ENCODE results near the gene XPO5. TPM values are rescaled to one million over a fixed set of nuclear protein-coding genes. Genes with fewer than 3 reads are reported as not detected.

Gene XPO5
- total RNA-seq, 2 donors from 2014 or later = 67.3 to 109 TPM

DNA sequence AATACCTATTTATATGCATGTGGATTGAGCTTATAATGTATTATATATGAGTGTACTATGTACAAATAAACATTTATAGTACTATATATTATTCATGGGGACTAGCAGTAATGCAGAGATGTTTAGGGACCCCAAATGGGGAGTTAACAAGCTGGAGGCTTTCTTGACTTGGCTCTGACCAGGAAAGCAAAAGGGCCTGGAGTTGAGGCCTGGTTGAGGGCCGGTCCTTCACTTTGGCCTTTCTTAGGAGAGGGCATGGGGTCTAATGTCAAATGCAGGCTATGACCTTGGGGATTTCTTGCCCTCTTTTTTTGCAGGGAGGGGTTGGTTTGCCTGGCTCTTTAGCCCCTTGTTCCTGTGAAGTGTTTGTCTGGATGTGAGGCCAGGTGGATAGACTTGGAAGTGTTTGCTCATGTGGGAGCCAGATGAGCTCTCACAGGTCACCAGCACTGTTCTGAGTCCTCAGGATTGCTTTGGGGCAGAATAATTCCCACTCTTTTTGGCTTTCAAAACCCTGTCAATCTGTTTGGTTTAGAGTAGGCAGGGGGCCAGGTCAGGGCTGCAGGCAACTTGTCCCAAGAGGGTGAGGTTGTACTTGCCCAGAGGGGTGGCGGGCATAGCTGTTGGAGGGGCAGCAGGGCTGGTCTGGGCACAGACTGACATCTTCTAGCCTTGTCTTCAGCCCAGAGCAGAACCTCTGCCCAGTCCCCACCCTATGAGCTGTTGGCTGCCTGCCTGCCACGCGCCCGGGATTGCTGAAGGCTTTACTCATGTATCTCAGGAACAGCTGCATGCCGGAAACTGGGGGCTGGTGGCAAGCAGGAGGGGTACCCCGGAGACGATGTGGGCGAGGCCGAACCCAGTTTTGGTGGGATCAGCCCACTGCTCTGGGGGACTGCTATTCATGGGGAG is 83.8 kb downstream of the XPO5 start:
- Mint-ChIP-seq H3K27me3 (no peaks in the 10 kb centered on the region), H3K27ac (peak overlapping the region; percentile 56), H3K36me3 (ENCODE audit: low read depth) (peaks cover 13% of the 10 kb centered on the region), H3K4me3 (no peak overlapping the region), H3K9me3 (no peaks in the 10 kb centered on the region), H3K4me1 (peaks cover 20% of the 10 kb centered on the region)
- no peak for ATAC-seq (replicated peaks)

DNA sequence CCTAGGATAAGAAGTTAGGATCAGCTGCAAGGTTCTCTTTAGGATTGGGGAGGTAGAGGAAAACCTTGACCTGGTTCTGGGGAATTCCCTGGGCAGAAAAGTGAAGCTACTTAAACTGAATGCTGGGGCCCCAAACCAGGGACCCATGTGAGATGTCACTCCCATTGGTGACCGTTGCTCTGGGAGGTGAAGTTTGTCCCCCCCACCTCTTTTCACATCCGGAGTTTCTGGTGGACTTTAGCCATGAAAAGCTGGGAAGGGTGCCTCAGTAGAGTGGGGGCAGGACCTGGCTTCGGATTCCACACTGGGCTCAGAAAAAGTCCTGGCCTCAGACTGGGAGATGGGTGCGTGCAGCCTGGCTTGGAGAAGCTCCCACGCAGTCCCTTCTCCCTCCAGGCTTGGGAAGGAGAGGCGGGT is 85.3 kb downstream of the XPO5 start:
- H3K9me3 Mint-ChIP-seq = no peaks in the 10 kb centered on the region
- no peak overlapping the region for H3K4me3 Mint-ChIP-seq
- peaks cover 20% of the 10 kb centered on the region for H3K36me3 Mint-ChIP-seq (ENCODE audit: low read depth)
- no peak overlapping the region for H3K27ac Mint-ChIP-seq
- H3K4me1 Mint-ChIP-seq = peaks cover 23% of the 10 kb centered on the region
- H3K27me3 Mint-ChIP-seq = no peaks in the 10 kb centered on the region
- no peak for ATAC-seq (replicated peaks)

DNA sequence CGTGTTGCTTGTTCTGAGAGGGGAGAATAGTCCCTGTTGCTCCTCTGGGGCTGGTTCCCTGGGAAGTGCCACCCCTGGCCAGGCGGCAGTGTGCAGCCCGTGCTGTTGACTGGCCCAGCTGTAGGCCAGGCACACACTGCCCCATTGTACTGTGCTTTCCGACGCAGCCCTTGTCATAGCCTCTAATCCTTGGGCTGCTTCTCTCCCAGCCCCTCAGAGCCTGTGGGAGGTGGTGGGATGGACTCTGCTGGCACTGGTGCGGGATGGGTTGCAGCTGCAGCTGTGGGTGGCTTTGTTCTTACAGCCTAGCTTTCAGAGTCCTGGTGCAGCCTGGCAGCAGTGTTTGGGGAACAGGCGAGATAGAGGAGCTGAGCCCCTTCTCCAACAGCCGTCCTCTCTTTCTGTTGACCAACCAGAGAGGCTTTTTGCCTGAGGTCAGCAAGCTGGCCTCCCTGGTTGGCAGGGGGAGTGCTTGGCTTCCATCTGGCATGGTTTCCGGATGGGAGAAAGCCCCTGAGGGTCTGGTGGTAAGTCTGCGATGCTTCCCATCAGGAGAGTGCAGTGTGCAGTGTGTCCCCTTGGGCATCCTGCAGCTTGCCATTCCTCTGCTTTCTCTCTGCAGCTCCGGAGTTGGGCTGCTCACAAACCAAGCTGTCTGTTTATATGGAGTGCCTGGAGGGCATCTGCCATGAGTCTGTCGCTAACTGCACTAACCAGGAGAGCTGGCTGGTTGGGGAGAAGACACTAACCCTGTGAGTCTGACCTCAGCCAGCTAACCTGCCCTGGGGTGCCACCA is 86.4 kb downstream of the XPO5 start:
- Mint-ChIP-seq H3K9me3 (no peaks in the 10 kb centered on the region), H3K27me3 (no peaks in the 10 kb centered on the region), H3K36me3 (ENCODE audit: low read depth) (peaks cover 20% of the 10 kb centered on the region), H3K4me3 (no peak overlapping the region), H3K27ac (peak overlapping the region; percentile 62), H3K4me1 (peaks cover 18% of the 10 kb centered on the region)
- no peak for ATAC-seq (replicated peaks)

DNA sequence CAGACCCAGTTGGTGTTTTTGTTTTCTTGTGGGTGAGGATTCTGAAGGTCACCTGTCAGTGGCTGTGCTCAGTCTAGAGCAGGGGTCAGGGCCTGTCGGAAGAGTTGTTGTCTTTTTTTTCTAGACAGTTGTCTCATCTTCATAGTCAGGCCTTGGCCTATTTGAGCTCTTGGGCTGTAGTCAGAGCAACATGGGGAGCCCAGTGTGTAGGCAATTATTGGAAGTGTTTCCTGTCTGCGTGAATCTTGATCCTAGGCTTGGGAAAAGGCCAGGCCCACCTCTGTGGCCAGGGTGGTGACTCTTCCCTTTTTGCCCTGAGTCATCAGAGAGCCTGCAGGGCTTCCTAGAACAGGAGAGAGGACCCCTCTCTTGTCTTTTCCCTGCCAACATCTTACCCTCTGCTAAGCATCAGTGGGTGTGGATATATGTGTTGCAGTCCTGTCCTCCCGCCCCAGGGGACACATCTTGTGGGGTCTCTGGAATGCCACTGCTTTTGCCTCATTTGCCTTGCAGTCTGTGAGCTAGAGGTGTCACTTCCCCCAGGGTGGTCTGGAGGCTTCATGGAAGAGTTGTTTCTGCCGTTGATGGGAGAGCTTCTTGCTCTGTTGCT is 87.1 kb downstream of the XPO5 start:
- peaks cover 13% of the 10 kb centered on the region for H3K4me1 Mint-ChIP-seq
- H3K27me3 Mint-ChIP-seq = no peaks in the 10 kb centered on the region
- ATAC-seq (replicated peaks) = no peak
- H3K36me3 Mint-ChIP-seq (ENCODE audit: low read depth) = peaks cover 20% of the 10 kb centered on the region
- peak overlapping the region; percentile 62 for H3K27ac Mint-ChIP-seq
- H3K9me3 Mint-ChIP-seq = no peaks in the 10 kb centered on the region
- no peak overlapping the region for H3K4me3 Mint-ChIP-seq

DNA sequence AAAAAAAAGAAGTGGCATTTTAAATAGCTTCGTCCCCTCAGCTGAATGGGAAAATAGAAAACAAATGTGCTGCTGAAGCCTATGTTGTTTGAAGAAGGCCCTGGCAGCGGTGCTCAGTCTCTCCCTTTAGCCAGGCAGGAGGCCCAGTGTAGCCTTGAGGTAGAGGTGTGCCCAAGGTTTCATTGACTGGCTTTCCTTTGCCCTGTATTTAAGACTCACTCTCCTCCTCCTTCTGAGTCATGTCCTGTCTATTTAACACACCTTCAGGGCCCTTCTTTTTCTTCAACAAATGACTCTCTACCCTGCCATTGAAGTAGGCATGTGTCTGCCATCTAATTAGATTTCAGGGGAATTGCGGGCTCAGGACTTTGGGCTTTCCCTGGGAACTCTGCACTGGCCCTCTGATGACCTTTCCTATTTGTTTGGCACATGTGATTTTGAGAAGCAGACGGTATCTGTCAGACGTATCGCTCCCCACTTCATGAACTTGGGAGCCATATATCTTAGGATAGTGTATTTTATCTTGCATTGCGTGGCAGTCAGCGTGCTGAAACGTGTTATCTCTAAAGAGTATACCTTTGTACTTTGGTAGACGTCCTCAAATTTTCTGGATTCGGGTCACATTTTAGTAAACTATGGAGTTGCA is 94.1 kb downstream of the XPO5 start:
- H3K36me3 Mint-ChIP-seq (ENCODE audit: low read depth) = peaks cover 34% of the 10 kb centered on the region
- no peak overlapping the region for H3K4me3 Mint-ChIP-seq
- ATAC-seq (replicated peaks) = no peak
- peak overlapping the region; percentile 62 for H3K27ac Mint-ChIP-seq
- H3K9me3 Mint-ChIP-seq = no peaks in the 10 kb centered on the region
- peaks cover 38% of the 10 kb centered on the region for H3K4me1 Mint-ChIP-seq
- no peaks in the 10 kb centered on the region for H3K27me3 Mint-ChIP-seq

DNA sequence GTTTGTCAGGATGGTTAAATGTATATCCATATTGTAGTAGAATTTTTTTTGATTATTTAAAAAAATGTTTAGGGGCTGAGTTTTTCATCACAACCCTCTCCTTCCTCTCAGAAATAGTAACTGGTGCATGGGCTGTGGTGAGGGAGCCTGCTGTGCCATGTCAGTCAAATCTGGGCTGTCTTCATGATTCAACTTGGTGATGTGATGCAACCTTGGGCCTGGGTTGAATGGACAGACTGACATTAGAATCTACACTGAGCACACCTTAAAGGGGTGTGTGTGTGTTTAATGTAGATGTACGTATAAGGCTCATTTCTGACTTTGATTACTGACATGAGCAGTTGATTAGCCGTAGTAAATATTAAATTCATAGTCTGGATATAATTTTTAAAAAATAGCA is 94.8 kb downstream of the XPO5 start:
- H3K36me3 Mint-ChIP-seq (ENCODE audit: low read depth) = peaks cover 29% of the 10 kb centered on the region
- no peaks in the 10 kb centered on the region for H3K9me3 Mint-ChIP-seq
- no peak overlapping the region for H3K4me3 Mint-ChIP-seq
- no peaks in the 10 kb centered on the region for H3K27me3 Mint-ChIP-seq
- peaks cover 38% of the 10 kb centered on the region for H3K4me1 Mint-ChIP-seq
- ATAC-seq (replicated peaks) = no peak
- no peak overlapping the region for H3K27ac Mint-ChIP-seq

GRCh38 chr6:43478008-43478372 is 97.8 kb downstream of the XPO5 start:
- H3K27me3 Mint-ChIP-seq = no peaks in the 10 kb centered on the region
- no peaks in the 10 kb centered on the region for H3K9me3 Mint-ChIP-seq
- H3K4me3 Mint-ChIP-seq = peak overlapping the region; percentile 89
- H3K36me3 Mint-ChIP-seq (ENCODE audit: low read depth) = peaks cover 29% of the 10 kb centered on the region
- peaks cover 33% of the 10 kb centered on the region for H3K4me1 Mint-ChIP-seq
- peak overlapping the region; percentile 95 for H3K27ac Mint-ChIP-seq
- no peak for ATAC-seq (replicated peaks)

DNA sequence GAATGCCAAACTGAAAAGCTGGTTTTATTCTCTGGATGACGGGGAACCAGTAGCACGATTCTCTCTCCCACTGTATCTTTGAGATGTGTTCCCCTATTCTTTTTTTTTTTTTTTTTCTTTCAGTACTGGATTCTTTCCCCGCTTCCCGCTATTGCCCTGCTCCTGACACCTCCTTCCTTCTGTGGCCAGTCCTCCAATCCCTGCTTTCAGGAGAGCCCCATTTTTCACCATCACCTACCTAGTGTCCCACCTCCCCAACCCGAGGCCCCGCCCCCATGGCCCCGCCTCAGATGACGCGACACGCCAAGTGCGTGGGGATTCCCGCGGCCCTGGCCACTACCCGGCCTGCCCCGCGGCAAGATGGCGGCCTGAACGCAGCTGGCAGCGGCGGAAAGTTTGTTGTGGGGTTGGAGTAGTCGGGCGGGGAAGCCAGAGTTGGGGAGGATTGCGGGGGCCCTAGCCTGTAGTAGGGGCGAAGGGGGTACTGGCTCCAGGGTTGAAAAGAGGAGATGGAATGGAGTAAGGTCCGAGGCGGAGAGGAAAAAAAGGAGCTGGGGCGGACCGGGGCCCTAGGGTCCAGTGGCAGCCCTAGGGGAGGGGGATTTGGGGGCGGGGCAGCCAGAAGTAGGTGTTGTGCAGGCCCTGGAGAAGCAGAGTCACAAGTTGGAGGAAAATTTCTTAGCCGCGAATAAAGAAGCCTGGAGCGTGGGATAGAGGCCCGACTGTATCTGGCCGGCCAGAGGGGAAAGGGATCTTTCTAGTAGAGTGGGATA is 98.4 kb downstream of the XPO5 start, which contains the start of gene TJAP1:
TJAP1 (plus strand) TSS at position 336 of the 773 bp plus-strand sequence. CDS start 21,432 bp downstream, outside the sequence.
- peaks cover 29% of the 10 kb centered on the region for H3K36me3 Mint-ChIP-seq (ENCODE audit: low read depth)
- H3K4me3 Mint-ChIP-seq = peak within 1 kb of the TSS; percentile 89
- peak within 1 kb of the TSS; percentile 95 for H3K27ac Mint-ChIP-seq
- H3K27me3 Mint-ChIP-seq = no peaks in the 10 kb centered on the region
- ATAC-seq (replicated peaks) = peak; percentile 100
- no peaks in the 10 kb centered on the region for H3K9me3 Mint-ChIP-seq
- H3K4me1 Mint-ChIP-seq = peaks cover 31% of the 10 kb centered on the region

GRCh38 chr6:43476746-43477145 is 99.1 kb downstream of the XPO5 start:
- Mint-ChIP-seq H3K4me1 (peaks cover 24% of the 10 kb centered on the region), H3K27me3 (no peaks in the 10 kb centered on the region), H3K27ac (peak overlapping the region; percentile 95), H3K36me3 (ENCODE audit: low read depth) (peaks cover 24% of the 10 kb centered on the region), H3K9me3 (no peaks in the 10 kb centered on the region), H3K4me3 (peak overlapping the region; percentile 89)
- ATAC-seq (replicated peaks) = no peak

DNA sequence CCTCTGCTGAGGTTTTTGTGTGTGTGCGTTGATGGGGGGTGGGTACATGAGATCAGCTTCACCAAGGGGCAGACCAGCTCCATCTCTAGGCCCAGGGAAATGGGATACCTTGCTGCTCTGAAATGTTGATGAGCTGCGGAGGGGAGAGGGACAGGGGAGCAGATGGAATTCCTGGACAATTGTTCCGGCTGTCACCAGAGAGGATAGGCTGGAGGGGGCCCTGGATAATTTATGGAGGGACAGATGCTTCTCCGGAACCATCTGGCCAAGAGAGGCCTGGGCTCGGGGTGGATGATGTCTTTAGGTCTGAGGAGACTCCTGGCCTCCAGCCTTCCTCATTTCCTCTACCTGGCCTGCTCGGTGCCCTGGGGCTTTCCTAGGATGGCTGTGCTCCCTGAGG is 100.3 kb downstream of the XPO5 start:
- Mint-ChIP-seq H3K9me3 (no peaks in the 10 kb centered on the region), H3K4me1 (peaks cover 22% of the 10 kb centered on the region), H3K27me3 (no peaks in the 10 kb centered on the region), H3K4me3 (no peak overlapping the region), H3K36me3 (ENCODE audit: low read depth) (peaks cover 15% of the 10 kb centered on the region), H3K27ac (no peak overlapping the region)
- no peak for ATAC-seq (replicated peaks)

GRCh38 chr6:43472515-43472914 is 103.3 kb downstream of the XPO5 start:
- no peak for ATAC-seq (replicated peaks)
- H3K27ac Mint-ChIP-seq = no peak overlapping the region
- no peaks in the 10 kb centered on the region for H3K9me3 Mint-ChIP-seq
- H3K36me3 Mint-ChIP-seq (ENCODE audit: low read depth) = peaks cover 3% of the 10 kb centered on the region
- no peak overlapping the region for H3K4me3 Mint-ChIP-seq
- H3K27me3 Mint-ChIP-seq = peaks cover 3% of the 10 kb centered on the region
- H3K4me1 Mint-ChIP-seq = peaks cover 8% of the 10 kb centered on the region
